DMS 273 treated with DMSO at 0.1 percent for 48 hours (cell line): ENCODE data around the gene SPATA31C1.
"Not testable (repeated sequence)": the region's sequence is repeated elsewhere in the genome, so short reads cannot be mapped to it uniquely, and the experiment has no call there.

Experiments
- DNase-seq: peaks from one replicate; lab custom pipeline; 2025; lab: John Stamatoyannopoulos, UW

The SPATA31C1 gene

GRCh38 chr9:87886933-87887505 lies 30.7 kb upstream of the SPATA31C1 start:
- DNase-seq = no peak

DNA sequence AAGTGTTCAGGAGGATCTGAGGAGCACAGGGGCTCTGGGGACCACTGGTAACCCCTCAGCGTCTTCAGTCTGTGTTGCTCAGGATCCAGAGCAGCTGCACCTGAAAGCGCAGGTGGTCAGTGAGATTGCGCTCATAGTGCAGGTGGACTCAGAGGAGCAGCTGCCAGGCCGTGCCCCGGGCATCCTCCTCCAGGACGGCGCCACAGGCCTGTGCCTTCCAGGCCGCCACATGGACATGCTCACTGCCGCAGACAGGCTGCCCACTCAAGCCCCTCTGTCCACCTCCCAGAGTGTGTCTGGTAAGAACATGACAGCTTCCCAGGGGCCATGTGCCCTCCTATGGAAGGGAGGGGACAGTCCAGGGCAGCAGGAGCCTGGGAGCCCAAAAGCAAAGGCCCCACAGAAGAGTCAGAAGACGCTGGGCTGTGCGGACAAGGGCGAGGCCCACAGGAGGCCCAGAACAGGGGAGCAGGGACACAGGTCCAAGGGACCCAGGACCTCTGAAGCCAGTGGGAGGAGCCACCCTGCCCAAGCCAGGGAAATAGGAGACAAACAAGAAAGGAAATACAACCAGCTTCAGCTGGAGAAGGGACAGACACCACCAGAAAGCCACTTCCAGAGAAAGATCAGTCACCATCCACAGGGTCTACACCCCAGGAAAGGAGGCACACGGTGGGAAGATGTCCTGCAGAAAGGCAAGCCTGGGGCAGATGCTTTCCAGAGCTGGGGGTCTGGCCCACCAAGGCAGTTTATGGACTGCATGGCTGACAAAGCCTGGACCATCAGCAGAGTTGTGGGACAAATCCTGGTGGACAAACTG lies 29.9 kb upstream of the SPATA31C1 start:
- no peak for DNase-seq

DNA sequence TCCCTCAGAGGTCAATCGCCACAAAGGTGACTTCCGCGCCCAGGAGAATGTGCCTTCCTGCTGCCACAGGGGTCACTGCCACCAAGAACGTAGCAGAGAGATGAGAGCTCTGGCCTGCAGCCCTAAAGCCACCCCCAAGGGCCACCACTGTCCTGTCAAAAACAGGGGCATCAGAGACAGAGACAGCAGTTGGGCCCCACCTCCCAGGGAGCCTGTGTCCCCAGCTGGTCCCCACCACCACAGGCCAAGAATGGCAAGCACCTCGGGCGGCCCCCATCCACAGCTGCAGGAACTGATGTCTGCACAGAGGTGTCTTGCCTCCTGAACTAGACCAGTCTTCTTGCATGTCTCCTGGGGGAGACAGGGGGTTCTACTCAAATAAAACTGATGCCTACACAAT lies 29.3 kb upstream of the SPATA31C1 start:
- DNase-seq = no peak

GRCh38 chr9:87889065-87889881 lies 28.5 kb upstream of the SPATA31C1 start:
- no peak for DNase-seq

- no peak for DNase-seq
Measured at GRCh38 chr9:87889882-87890252, 27.9 kb upstream of the SPATA31C1 start.

DNA sequence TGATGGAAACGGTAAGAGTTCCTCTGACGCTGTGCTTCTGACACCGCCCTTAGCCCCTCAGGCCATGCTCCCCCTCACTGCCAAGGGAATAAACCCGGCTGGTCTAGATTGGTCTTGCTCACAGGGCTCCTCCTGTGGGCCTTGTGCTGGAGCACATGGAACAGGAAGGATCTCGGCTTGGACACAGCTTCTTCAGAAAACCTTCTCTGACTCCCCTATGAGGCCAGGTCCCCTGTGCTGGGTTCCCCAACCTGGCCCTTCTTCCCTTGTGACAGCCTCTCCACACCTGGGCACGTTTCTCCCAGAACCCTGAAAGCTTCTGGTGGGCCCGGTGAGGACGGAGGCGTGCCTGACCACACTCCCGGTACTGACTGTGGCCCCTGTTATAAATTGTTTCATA lies 26.9 kb upstream of the SPATA31C1 start:
- no peak for DNase-seq

- DNase-seq = no peak
Measured at GRCh38 chr9:87891754-87892153, 26.0 kb upstream of the SPATA31C1 start.

GRCh38 chr9:87892956-87893355 lies 24.8 kb upstream of the SPATA31C1 start:
- DNase-seq = no peak

DNA sequence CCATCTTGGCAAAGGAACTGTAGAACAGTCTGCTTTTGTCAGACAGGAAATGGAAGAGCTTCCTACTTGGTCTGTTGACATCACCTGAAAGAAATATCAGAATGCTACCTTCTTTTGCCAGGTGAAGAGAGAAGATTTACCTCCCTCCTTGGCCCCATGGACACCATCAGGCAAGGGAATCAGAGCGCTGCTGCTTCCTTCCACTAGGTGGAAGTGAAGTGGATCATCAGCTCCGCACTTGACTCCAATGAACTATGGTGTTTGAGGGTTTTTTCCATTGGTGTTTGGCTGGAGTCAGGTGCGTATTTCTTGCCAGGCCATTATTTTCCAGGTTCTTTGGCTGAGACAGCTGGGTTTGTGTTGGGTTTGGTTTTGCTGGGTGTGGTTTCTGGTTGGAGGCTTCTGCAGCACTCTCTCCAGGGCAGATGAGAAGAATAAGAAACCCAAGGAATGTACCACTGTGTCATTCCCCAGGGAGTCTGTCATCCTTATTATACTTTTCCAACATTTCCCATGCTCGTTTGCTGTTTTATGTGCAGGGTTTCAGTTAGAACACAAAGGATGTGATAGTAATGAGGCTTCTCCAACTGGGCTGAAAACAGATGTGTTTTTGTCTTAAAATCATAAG lies 22.6 kb upstream of the SPATA31C1 start:
- DNase-seq = no peak

GRCh38 chr9:87896891-87897290 lies 20.9 kb upstream of the SPATA31C1 start:
- no peak for DNase-seq

GRCh38 chr9:87898151-87898550 lies 19.6 kb upstream of the SPATA31C1 start:
- no peak for DNase-seq

GRCh38 chr9:87902371-87902770 lies 15.4 kb upstream of the SPATA31C1 start:
- DNase-seq = not testable (repeated sequence)

DNA sequence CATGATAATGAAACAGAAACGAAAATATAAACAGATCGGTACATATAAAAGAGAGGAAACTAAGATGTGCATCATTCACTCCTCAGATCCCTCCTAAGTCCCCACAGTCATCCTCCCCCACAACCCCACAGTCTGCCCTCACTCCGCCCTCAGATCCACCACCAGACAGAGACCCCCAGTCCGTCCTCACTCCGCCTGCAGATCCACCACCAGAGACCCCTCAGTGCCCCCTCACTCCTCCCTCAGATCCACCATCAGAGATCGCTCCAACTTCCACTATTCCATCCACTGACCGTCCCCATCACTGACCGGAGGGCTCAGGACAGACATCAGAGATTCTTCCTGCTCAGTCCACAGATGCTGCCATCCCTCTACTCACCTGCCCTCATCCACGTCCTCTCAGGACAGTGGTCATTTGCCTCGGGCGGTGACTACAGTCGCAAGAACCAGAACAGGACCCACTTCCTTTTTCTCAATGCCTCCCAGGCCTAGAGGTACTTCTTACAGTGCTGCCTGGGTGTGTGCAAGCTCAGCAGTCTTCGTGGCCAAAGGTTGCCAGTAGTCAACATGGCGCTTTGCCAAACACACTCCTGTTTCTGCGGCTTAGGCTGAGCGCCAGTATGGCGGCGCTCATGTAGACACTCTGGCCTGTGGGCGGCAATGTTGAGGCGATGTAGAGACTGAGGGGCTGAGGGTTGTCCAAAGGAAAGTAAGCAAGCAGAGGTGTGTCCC lies 8.3 kb upstream of the SPATA31C1 start:
- peak; percentile 16 for DNase-seq

DNA sequence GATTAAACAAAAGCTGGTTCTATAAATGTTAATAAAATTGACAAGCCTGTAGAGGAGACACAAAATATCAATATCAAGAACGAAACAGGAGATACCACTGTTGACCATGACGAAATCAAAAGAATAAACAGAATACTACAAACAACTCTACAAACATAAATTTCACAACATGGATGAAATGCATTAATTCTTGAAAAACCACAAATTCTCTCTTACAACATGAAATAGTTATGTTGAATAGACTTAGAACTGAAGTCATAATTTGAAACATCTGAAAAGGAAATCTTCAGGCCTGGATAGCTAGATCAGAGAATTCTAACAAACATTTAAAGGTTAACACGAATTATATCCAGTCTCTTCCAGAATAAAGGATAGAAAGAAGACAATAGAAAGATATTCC lies 6.9 kb upstream of the SPATA31C1 start:
- no peak for DNase-seq

DNA sequence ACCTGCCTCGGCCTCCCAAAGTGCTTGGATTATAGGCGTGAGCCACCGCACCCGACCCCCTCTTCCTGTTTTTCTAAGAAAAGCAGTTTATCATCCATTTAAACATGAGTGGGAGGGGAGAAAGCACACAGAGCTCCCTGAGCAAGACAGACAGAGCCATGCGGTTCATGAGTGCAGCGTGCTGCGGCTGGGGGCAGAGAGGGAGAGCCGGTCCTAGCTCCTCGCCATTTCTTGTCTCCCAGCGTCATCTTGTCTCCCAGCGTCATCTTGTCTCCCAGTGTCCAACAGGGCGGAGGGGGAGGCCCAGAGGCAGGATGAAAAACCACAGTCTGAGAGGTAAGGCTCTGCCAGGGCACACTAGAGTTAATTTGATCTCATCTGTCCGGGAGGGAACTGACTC lies 1.3 kb downstream of the SPATA31C1 start:
- DNase-seq = not testable (repeated sequence)

DNA sequence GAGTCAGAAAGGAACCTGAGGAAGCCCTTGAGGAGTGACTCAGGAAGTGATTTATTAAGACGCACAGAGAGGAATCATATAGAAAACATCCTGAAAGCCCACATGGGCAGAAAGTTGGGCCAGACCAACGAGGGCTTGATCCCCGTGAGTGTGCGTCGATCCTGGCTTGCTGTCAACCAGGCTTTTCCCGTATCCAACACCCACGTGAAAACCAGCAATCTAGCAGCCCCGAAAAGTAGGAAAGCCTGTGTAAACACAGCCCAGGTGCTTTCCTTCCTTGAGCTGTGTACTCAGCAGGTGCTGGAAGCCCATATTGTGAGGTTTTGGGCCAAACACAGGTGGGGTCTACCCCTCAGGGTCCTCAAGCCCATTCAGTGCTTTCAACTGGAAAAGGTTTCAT lies 3.8 kb downstream of the SPATA31C1 start:
- not testable (repeated sequence) for DNase-seq

- DNase-seq = not testable (repeated sequence)
Measured at GRCh38 chr9:87923012-87923411, 5.2 kb downstream of the SPATA31C1 start.

DNA sequence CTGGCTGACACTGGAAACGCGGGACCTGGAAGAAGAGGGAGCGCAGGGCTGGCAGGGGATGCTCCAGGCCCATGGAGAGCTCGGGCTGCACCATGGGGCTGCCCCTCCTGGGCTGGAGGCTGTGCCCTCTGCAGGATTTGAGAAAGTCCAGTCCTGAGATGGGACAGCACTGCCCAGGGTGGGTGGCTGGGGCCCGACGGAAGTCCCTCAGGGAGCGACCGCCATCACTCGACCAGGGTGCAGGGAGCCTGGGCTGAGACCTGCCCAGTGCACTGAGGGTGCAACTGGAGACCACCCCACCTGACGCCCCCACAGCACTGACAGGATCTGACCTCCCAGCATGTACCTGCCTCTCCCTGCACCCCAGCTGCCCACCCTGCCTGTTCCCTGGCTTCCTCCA lies 7.1 kb downstream of the SPATA31C1 start:
- not testable (repeated sequence) for DNase-seq

- not testable (repeated sequence) for DNase-seq
Measured at GRCh38 chr9:87929152-87929551, 11.4 kb downstream of the SPATA31C1 start.

- DNase-seq = not testable (repeated sequence)
Measured at GRCh38 chr9:87934444-87934843, 16.7 kb downstream of the SPATA31C1 start.

- DNase-seq = not testable (repeated sequence)
Measured at GRCh38 chr9:87937352-87937751, 19.6 kb downstream of the SPATA31C1 start.

GRCh38 chr9:87937918-87938317 lies 20.2 kb downstream of the SPATA31C1 start:
- DNase-seq = not testable (repeated sequence)
